ENCODE measurements around the gene IQSEC1. TPM values are rescaled to one million over a fixed set of nuclear protein-coding genes. Genes with fewer than 3 reads are reported as not detected.

The IQSEC1 gene
- total RNA-seq, 1 donor from 2014 or later = 57.1 TPM

- DNase-seq (ENCODE audit: extremely low read depth, low read depth, low spot score) = no peak
Measured at GRCh38 chr3:13018561-13019242, 54.5 kb downstream of the IQSEC1 start.

- DNase-seq (ENCODE audit: extremely low read depth, low read depth, low spot score) = no peak
Measured at GRCh38 chr3:13018043-13018451, 55.2 kb downstream of the IQSEC1 start.

- DNase-seq (ENCODE audit: extremely low read depth, low read depth, low spot score) = no peak
Measured at GRCh38 chr3:13017361-13018042, 55.7 kb downstream of the IQSEC1 start.

- no peak for DNase-seq (ENCODE audit: extremely low read depth, low read depth, low spot score)
Measured at GRCh38 chr3:13016721-13017255, 56.4 kb downstream of the IQSEC1 start.

- DNase-seq (ENCODE audit: extremely low read depth, low read depth, low spot score) = no peak
Measured at GRCh38 chr3:13016083-13016720, 57.0 kb downstream of the IQSEC1 start.

GRCh38 chr3:13015286-13016082, 57.7 kb downstream of the IQSEC1 start:
- no peak for DNase-seq (ENCODE audit: extremely low read depth, low read depth, low spot score)

- DNase-seq (ENCODE audit: extremely low read depth, low read depth, low spot score) = no peak
Measured at GRCh38 chr3:13014755-13015285, 58.4 kb downstream of the IQSEC1 start.

- DNase-seq (ENCODE audit: extremely low read depth, low read depth, low spot score) = no peak
Measured at GRCh38 chr3:13013994-13014754, 59.1 kb downstream of the IQSEC1 start.

- DNase-seq (ENCODE audit: extremely low read depth, low read depth, low spot score) = no peak
Measured at GRCh38 chr3:13013566-13013965, 59.7 kb downstream of the IQSEC1 start.

- no peak for DNase-seq (ENCODE audit: extremely low read depth, low read depth, low spot score)
Measured at GRCh38 chr3:13013151-13013561, 60.1 kb downstream of the IQSEC1 start.

GRCh38 chr3:13012221-13012691, 61.0 kb downstream of the IQSEC1 start:
- DNase-seq (ENCODE audit: extremely low read depth, low read depth, low spot score) = no peak

GRCh38 chr3:13011573-13012220, 61.5 kb downstream of the IQSEC1 start:
- DNase-seq (ENCODE audit: extremely low read depth, low read depth, low spot score) = no peak

- DNase-seq (ENCODE audit: extremely low read depth, low read depth, low spot score) = no peak
Measured at GRCh38 chr3:13010780-13011572, 62.3 kb downstream of the IQSEC1 start.

- DNase-seq (ENCODE audit: extremely low read depth, low read depth, low spot score) = no peak
Measured at GRCh38 chr3:13009946-13010315, 63.3 kb downstream of the IQSEC1 start.

GRCh38 chr3:13009132-13009945, 63.9 kb downstream of the IQSEC1 start:
- DNase-seq (ENCODE audit: extremely low read depth, low read depth, low spot score) = no peak

- no peak for DNase-seq (ENCODE audit: extremely low read depth, low read depth, low spot score)
Measured at GRCh38 chr3:13008155-13008995, 64.9 kb downstream of the IQSEC1 start.
